ENCODE results near the gene UGT1A9.
"Not testable (repeated sequence)": the region's sequence is repeated elsewhere in the genome, so short reads cannot be mapped to it uniquely, and the experiment has no call there.

Gene UGT1A9

GRCh38 chr2:233713262-233713615 lies 41.5 kb downstream of the UGT1A9 start:
- DNase-seq: no peak

- DNase-seq: no peak
Measured at GRCh38 chr2:233714121-233714520, 42.4 kb downstream of the UGT1A9 start.

GRCh38 chr2:233718552-233718951 lies 46.9 kb downstream of the UGT1A9 start, which contains the start of gene UGT1A4:
Gene UGT1A4, plus strand, starts transcription at chr2:233718736. Its CDS starts 85 bp downstream, at chr2:233718821.
- no peak for DNase-seq

- no peak for DNase-seq
Measured at GRCh38 chr2:233728723-233729301, 57.1 kb downstream of the UGT1A9 start, which contains the start of gene UGT1A3. Gene UGT1A3, plus strand, starts transcription at chr2:233729042. Its CDS starts 85 bp downstream, at chr2:233729127.

GRCh38 chr2:233736868-233737653 lies 65.4 kb downstream of the UGT1A9 start:
- not testable (repeated sequence) for DNase-seq

GRCh38 chr2:233740870-233741269 lies 69.2 kb downstream of the UGT1A9 start:
- DNase-seq: no peak

- DNase-seq: no peak
Measured at GRCh38 chr2:233743464-233744259, 72.0 kb downstream of the UGT1A9 start.

GRCh38 chr2:233745073-233745755 lies 73.5 kb downstream of the UGT1A9 start:
- no peak for DNase-seq

- DNase-seq: not testable (repeated sequence)
Measured at GRCh38 chr2:233745838-233746237, 74.1 kb downstream of the UGT1A9 start.

- no peak for DNase-seq
Measured at GRCh38 chr2:233746475-233747282, 75.0 kb downstream of the UGT1A9 start.

GRCh38 chr2:233747283-233747544 lies 75.5 kb downstream of the UGT1A9 start:
- no peak for DNase-seq

GRCh38 chr2:233750689-233751088 lies 79.0 kb downstream of the UGT1A9 start:
- DNase-seq: not testable (repeated sequence)

- DNase-seq: not testable (repeated sequence)
Measured at GRCh38 chr2:233751212-233752009, 79.7 kb downstream of the UGT1A9 start.

GRCh38 chr2:233754872-233755611 lies 83.3 kb downstream of the UGT1A9 start:
- no peak for DNase-seq

- no peak for DNase-seq
Measured at GRCh38 chr2:233756429-233757081, 84.9 kb downstream of the UGT1A9 start.

GRCh38 chr2:233758141-233758540 lies 86.4 kb downstream of the UGT1A9 start:
- DNase-seq: no peak

GRCh38 chr2:233758849-233759248 lies 87.2 kb downstream of the UGT1A9 start:
- no peak for DNase-seq

GRCh38 chr2:233760043-233760442 lies 88.3 kb downstream of the UGT1A9 start, which contains the start of gene UGT1A1:
Gene UGT1A1, plus strand, starts transcription at chr2:233760270. Its CDS starts 18 bp downstream, at chr2:233760288.
- no peak for DNase-seq

- DNase-seq: no peak
Measured at GRCh38 chr2:233761040-233761769, 89.5 kb downstream of the UGT1A9 start.

Data from inflammatory macrophage (primary cell).